HepG2 (cell line): ENCODE data around the gene UNC5C. TPM values are rescaled to one million over a fixed set of nuclear protein-coding genes. Genes with fewer than 3 reads are reported as not detected.

Experiments used
- ATAC-seq: fragments of 200-7000 bp; cut with Tn5 transposase; 3 replicates; pipeline ENCODE4 v1.9.1; 2020; ENCODE audit warnings: mild to moderate bottlenecking, moderate library complexity
- BruUV-seq: library from RNA; stranded (reverse); fragments of 400-500 nt; replicated peaks from 2 replicates; lab custom pipeline; 2021; lab: Mats Ljungman, UMichigan
- CTCF ChIA-PET: fragments of 300-600 bp; formaldehyde crosslinking; extraction: SDS; loops from one replicate; lab custom pipeline; 2021; ENCODE audit warnings: low total read pairs, inconsistent platforms, low intra/inter-chr PET ratio; lab: Yijun Ruan, JAX
- POLR2A ChIA-PET: fragments of 350-600 bp; sonication (Branson Sonifier 250); formaldehyde crosslinking; loops from one replicate; lab custom pipeline; 2020; ENCODE audit warnings: antibody characterized with exemption, inconsistent platforms; lab: Yijun Ruan, JAX
- DNase-seq: peaks from one replicate; pipeline ENCODE4 v3.0.0-alpha.2; 2015; ENCODE audit warnings: low spot score
- FAIRE-seq: peaks from 3 replicates; lab custom pipeline; 2011; peaks lifted over from hg19 to GRCh38; lab: Jason Lieb, UNC
- H2AFZ ChIP-seq: one replicate; pipeline ENCODE4 v1.6.1; 2011; ENCODE audit warnings: low read length, inconsistent platforms
- H3K27ac ChIP-seq: fragments of 300-600 bp; 3 replicates; pipeline ENCODE4 v1.8.0; 2011; ENCODE audit warnings: mixed run types, mild to moderate bottlenecking, mixed read lengths, low read length, inconsistent platforms; ENCODE audit not compliant: insufficient read depth; ENCODE audit errors: extremely low read length
- H3K27me3 ChIP-seq, 2 experiments: fragments of 200-600 bp in 1 of 2; 2 replicates in 1 of 2; 3 replicates in 1 of 2; pipeline versions ENCODE4 v1.6.0 to v1.8.0; 2011; ENCODE audit warnings: low read length in 2 of 2, mild to moderate bottlenecking in 2 of 2, moderate library complexity in 2 of 2, inconsistent platforms in 1 of 2; ENCODE audit not compliant: insufficient read depth in 2 of 2, control insufficient read depth in 1 of 2
- H3K36me3 ChIP-seq, 2 experiments: fragments of 200-600 bp in 1 of 2; replicated peaks in 1 of 2; 2 replicates in 1 of 2; 3 replicates in 1 of 2; pipeline versions ENCODE4 v1.5.1 to v1.8.0; 2011; ENCODE audit warnings: low read length in 2 of 2, inconsistent platforms in 1 of 2; ENCODE audit not compliant: insufficient read depth in 2 of 2, control insufficient read depth in 1 of 2
- H3K4me1 ChIP-seq: 2 replicates; pipeline ENCODE4 v1.5.1; 2012; ENCODE audit warnings: low read length, inconsistent platforms; ENCODE audit not compliant: insufficient read depth
- H3K4me2 ChIP-seq: 2 replicates; pipeline ENCODE4 v1.6.0; 2011; ENCODE audit warnings: low read depth, low read length, inconsistent platforms
- H3K4me3 ChIP-seq, 3 experiments: fragments of 200-600 bp in 1 of 3; sonication (generic), shearing (Covaris generic) in 1 of 3; replicated peaks in 1 of 3; 2 replicates each; pipeline ENCODE4 v1.5.1; 2011 to 2016; ENCODE audit warnings: low read length in 3 of 3, inconsistent platforms in 2 of 3, low read depth in 2 of 3, mild to moderate bottlenecking in 2 of 3, control low read depth in 1 of 3, mixed read lengths in 1 of 3; ENCODE audit not compliant: insufficient read depth in 1 of 3
- H3K79me2 ChIP-seq: one replicate; pipeline ENCODE4 v1.6.1; 2011; ENCODE audit warnings: low read length, inconsistent platforms; ENCODE audit not compliant: insufficient read depth
- H3K9ac ChIP-seq: 2 replicates; pipeline ENCODE4 v1.6.0; 2011; ENCODE audit warnings: mild to moderate bottlenecking, low read depth, low read length, inconsistent platforms; ENCODE audit not compliant: insufficient read depth
- H3K9me3 ChIP-seq: 2 replicates; pipeline ENCODE4 v1.5.1; 2012; ENCODE audit warnings: mild to moderate bottlenecking, low read length
- H4K20me1 ChIP-seq: 2 replicates; pipeline ENCODE4 v1.6.0; 2011; ENCODE audit warnings: inconsistent platforms, mild to moderate bottlenecking, low read length, moderate library complexity; ENCODE audit not compliant: insufficient read depth
- AHDC1 ChIP-seq: sonication (generic); formaldehyde crosslinking; IDR thresholded peaks from 2 replicates; pipeline ENCODE4 v1.5.1; 2020; ENCODE audit warnings: mild to moderate bottlenecking, missing genetic modification reagents, borderline replicate concordance
- ARNTL ChIP-seq: sonication (generic); formaldehyde crosslinking; IDR thresholded peaks from 2 replicates; pipeline ENCODE4 v1.4.0; 2020; ENCODE audit warnings: mild to moderate bottlenecking, missing genetic modification reagents
- ETV5 ChIP-seq: IDR thresholded peaks from 2 replicates; pipeline ENCODE4 v1.6.1; 2018; ENCODE audit warnings: missing biosample characterization, missing genetic modification reagents, inconsistent platforms, borderline replicate concordance
- NONO ChIP-seq, 2 experiments: fragments of 450-650 bp in 1 of 2; sonication (generic) in 1 of 2; formaldehyde crosslinking in 1 of 2; IDR thresholded peaks in 1 of 2; conservative IDR thresholded peaks in 1 of 2; 2 replicates each; pipeline versions ENCODE4 v1.6.1 to v1.8.0; 2017 to 2022; ENCODE audit warnings: mild to moderate bottlenecking in 1 of 2, missing genetic modification reagents in 1 of 2, moderate library complexity in 1 of 2
- PHF20 ChIP-seq: sonication (generic); formaldehyde crosslinking; IDR thresholded peaks from 2 replicates; pipeline ENCODE4 v1.5.0; 2020; ENCODE audit warnings: mild to moderate bottlenecking, missing genetic modification reagents
- SRY ChIP-seq: sonication (generic); formaldehyde crosslinking; IDR thresholded peaks from 2 replicates; pipeline ENCODE4 v1.8.0; 2022; ENCODE audit warnings: mild to moderate bottlenecking, missing genetic modification reagents
- STAG1 ChIP-seq: sonication (generic); formaldehyde crosslinking; IDR thresholded peaks from 2 replicates; pipeline ENCODE4 v1.4.0; 2020; ENCODE audit warnings: missing genetic modification reagents
- XBP1 ChIP-seq: sonication (generic); formaldehyde crosslinking; IDR thresholded peaks from 2 replicates; pipeline ENCODE4 v1.5.0; 2020; ENCODE audit warnings: missing genetic modification reagents
- ZFP36L2 ChIP-seq: sonication (generic); formaldehyde crosslinking; IDR thresholded peaks from 2 replicates; pipeline ENCODE4 v1.4.0; 2020; ENCODE audit warnings: missing genetic modification reagents
- ZNF619 ChIP-seq: sonication (generic); formaldehyde crosslinking; IDR thresholded peaks from 2 replicates; pipeline ENCODE4 v1.4.0; 2020; ENCODE audit warnings: mild to moderate bottlenecking, missing genetic modification reagents
- ZNF652 ChIP-seq: IDR thresholded peaks from 2 replicates; pipeline ENCODE4 v1.6.1; 2016; ENCODE audit warnings: low read depth, borderline replicate concordance
- ZNF746 ChIP-seq: sonication (generic); formaldehyde crosslinking; IDR thresholded peaks from 2 replicates; pipeline ENCODE4 v1.8.0; 2022; ENCODE audit warnings: mild to moderate bottlenecking, missing genetic modification reagents
- ZNF777 ChIP-seq: sonication (generic); formaldehyde crosslinking; IDR thresholded peaks from 2 replicates; pipeline ENCODE4 v1.4.0; 2020; ENCODE audit warnings: missing genetic modification reagents
- ZNF788 ChIP-seq: sonication (generic); formaldehyde crosslinking; IDR thresholded peaks from 2 replicates; pipeline ENCODE4 v1.5.0; 2020; ENCODE audit warnings: mild to moderate bottlenecking, missing genetic modification reagents, borderline replicate concordance
- ZSCAN21 ChIP-seq: sonication (generic); formaldehyde crosslinking; IDR thresholded peaks from 2 replicates; pipeline ENCODE4 v1.8.0; 2022; ENCODE audit warnings: mild to moderate bottlenecking, missing genetic modification reagents, moderate library complexity, borderline replicate concordance
- WGBS: methylation state at CpG from one replicate; pipeline ENCODE4 v1.1.6; 2017; ENCODE audit warnings: low lambda C conversion rate; 5-methylcytosine and 5-hydroxymethylcytosine counted together
- in situ Hi-C: cut with HindIII; loops from 2 replicates; pipeline ENCODE4 v1.10.0; 2017; ENCODE audit warnings: low pct_unique_long_range_greater_than_20kb; ENCODE audit not compliant: extremely low pct_ligation_motif_present
- intact Hi-C: fragments of 100-400 bp; cut with micrococcal nuclease; formaldehyde crosslinking; loops from one replicate; pipeline ENCODE4 v1.10.0; 2022; ENCODE audit not compliant: unreplicated experiment
- polyA plus RNA-seq, 8 experiments: library from polyadenylated mRNA; depleted of rRNA in 3 of 8; stranded (reverse) in 7 of 8; unstranded in 1 of 8; fragments of >200 nt; fragmentation: Illumina TruSeq in 4 of 8; extraction: Trizol in 4 of 8; gene quantifications; 2 replicates each; pipeline versions ENCODE4 v1.2.1 to v1.2.3, GENCODE V29; 2011 to 2016; ENCODE audit warnings: low read depth in 4 of 8, missing spikeins in 1 of 8, mixed read lengths in 1 of 8; ENCODE audit not compliant: insufficient read depth in 1 of 8
- total RNA-seq, 5 experiments: library from RNA; depleted of rRNA; stranded (reverse); fragments of >200 nt; fragmentation: Illumina TruSeq; extraction: Trizol; gene quantifications; 2 replicates each; pipeline ENCODE4 v1.2.3, GENCODE V29; 2016; ENCODE audit warnings: low read depth in 1 of 5

The UNC5C gene
- total and polyA plus RNA-seq, 2 of the 13 experiments (the other 11 are each of a cell fraction or from before 2014, with no cell fraction given), result not detected

- DNase-seq, result no peak
- no peaks in the 10 kb centered on the region for H3K4me1 ChIP-seq
- H3K27me3 ChIP-seq, result no peaks in the 10 kb centered on the region; a peak in 1 of 5 replicates
- no peak for ATAC-seq
- POLR2A ChIA-PET, result no interaction called here
- no peak overlapping the region for H3K9ac ChIP-seq
- intact Hi-C loops (no loop called here), in situ Hi-C loops (no loop called here)
- no peaks in the 10 kb centered on the region for H4K20me1 ChIP-seq
- TF ChIP-seq ZFP36L2 (CRISPR knock-in tag), result no peak
- no peak for TF ChIP-seq ARNTL (CRISPR knock-in tag)
- no peak for TF ChIP-seq ZNF746 (CRISPR knock-in tag)
- no peak for TF ChIP-seq ZSCAN21 (CRISPR knock-in tag)
- no peak for TF ChIP-seq XBP1
- no peak for TF ChIP-seq NONO (IDR thresholded peaks at IDR 0.05)
- TF ChIP-seq NONO (CRISPR knock-in tag; conservative IDR thresholded peaks at IDR 0.05), result no peak
- TF ChIP-seq ZNF619 (CRISPR knock-in tag), result no peak
- no peak for TF ChIP-seq ZNF788 (CRISPR knock-in tag)
- no peak for TF ChIP-seq SRY
- TF ChIP-seq PHF20 (CRISPR knock-in tag), result no peak
- TF ChIP-seq ZNF652, result no peak
- no peak for TF ChIP-seq ZNF777 (CRISPR knock-in tag)
- no peak for TF ChIP-seq STAG1
- no peak for TF ChIP-seq AHDC1 (CRISPR knock-in tag)
- TF ChIP-seq ETV5 (CRISPR knock-in tag), result no peak
- no peaks in the 10 kb centered on the region for H3K79me2 ChIP-seq
- WGBS, result 2% methylated on average over 3 of the region's 3 CpGs
- no TSS peak for BruUV-seq
- no peak overlapping the region for H3K4me2 ChIP-seq
- CTCF ChIA-PET, result no interaction called here
- no peak for FAIRE-seq
- no peaks in the 10 kb centered on the region for H3K36me3 ChIP-seq
- no peak overlapping the region for H2AFZ ChIP-seq
- no peaks in the 10 kb centered on the region for H3K9me3 ChIP-seq
- H3K27ac ChIP-seq, result no peak overlapping the region
- no peak overlapping the region for H3K4me3 ChIP-seq
Measured at GRCh38 chr4:95466791-95467190, 82.0 kb downstream of the UNC5C start.
